WTC11 (cell line): Measurements from ENCODE around the gene COL26A1. TPM values are rescaled to one million over a fixed set of nuclear protein-coding genes. Genes with fewer than 3 reads are reported as not detected.

Experiments used
- ATAC-seq: fragments of 200-7000 bp; cut with Tn5 transposase; 2 replicates; pipeline ENCODE4 v1.10.0; 2021; ENCODE audit warnings: mild to moderate bottlenecking, moderate library complexity
- CTCF ChIA-PET: fragments of 300-600 bp; sonication (Branson Sonifier 250); formaldehyde crosslinking; loops from one replicate; lab custom pipeline; 2021; ENCODE audit warnings: antibody characterized with exemption; lab: Charles Lee
- POLR2A ChIA-PET: fragments of 350-600 bp; sonication (Branson Sonifier 250); formaldehyde crosslinking; loops from one replicate; lab custom pipeline; 2021; ENCODE audit warnings: antibody characterized with exemption; lab: Charles Lee
- DNase-seq: peaks from one replicate; pipeline ENCODE4 v3.0.0; 2021; ENCODE audit warnings: low spot score
- H3K27ac Mint-ChIP-seq: 2 replicates; pipeline ENCODE4 v1.8.0; 2021; ENCODE audit warnings: mixed read lengths
- H3K27me3 Mint-ChIP-seq: 2 replicates; pipeline ENCODE4 v1.8.0; 2021; ENCODE audit warnings: low read depth, mild to moderate bottlenecking, moderate library complexity, mixed read lengths
- H3K36me3 Mint-ChIP-seq: 2 replicates; pipeline ENCODE4 v1.8.0; 2021; ENCODE audit warnings: mixed read lengths
- H3K4me1 Mint-ChIP-seq: 2 replicates; pipeline ENCODE4 v1.8.0; 2022; ENCODE audit warnings: mixed read lengths
- H3K4me3 Mint-ChIP-seq: 2 replicates; pipeline ENCODE4 v1.8.0; 2021; ENCODE audit warnings: mild to moderate bottlenecking, moderate library complexity, mixed read lengths
- H3K9me3 Mint-ChIP-seq: 2 replicates; pipeline ENCODE4 v1.8.0; 2021; ENCODE audit warnings: mixed read lengths
- ARID4B ChIP-seq: sonication (generic); formaldehyde crosslinking; IDR thresholded peaks from 2 replicates; pipeline ENCODE4 v1.8.0; 2023; ENCODE audit warnings: missing genetic modification reagents, mild to moderate bottlenecking, borderline replicate concordance
- CREM ChIP-seq: sonication (generic); formaldehyde crosslinking; IDR thresholded peaks from 2 replicates; pipeline ENCODE4 v1.8.1; 2022; ENCODE audit warnings: mild to moderate bottlenecking, missing genetic modification reagents, moderate library complexity
- E2F5 ChIP-seq: sonication (generic); formaldehyde crosslinking; IDR thresholded peaks from 2 replicates; pipeline ENCODE4 v1.8.1; 2022; ENCODE audit warnings: mild to moderate bottlenecking, moderate library complexity, missing genetic modification reagents
- OVOL2 ChIP-seq: fragments of 250-450 bp; sonication (Bioruptor Pico); IDR thresholded peaks from 2 replicates; pipeline ENCODE4 v1.9.0; 2021; ENCODE audit warnings: mild to moderate bottlenecking, borderline replicate concordance
- PREB ChIP-seq: sonication (generic); formaldehyde crosslinking; IDR thresholded peaks from 2 replicates; pipeline ENCODE4 v1.8.1; 2022; ENCODE audit warnings: mild to moderate bottlenecking, missing genetic modification reagents, moderate library complexity, borderline replicate concordance
- SP1 ChIP-seq: sonication (generic); formaldehyde crosslinking; conservative IDR thresholded peaks from 2 replicates; pipeline ENCODE4 v1.8.1; 2022; ENCODE audit warnings: missing genetic modification reagents
- ZMAT4 ChIP-seq: fragments of 250-450 bp; sonication (Bioruptor Pico); IDR thresholded peaks from 2 replicates; pipeline ENCODE4 v1.9.0; 2021; ENCODE audit warnings: mild to moderate bottlenecking
- ZNF396 ChIP-seq: fragments of 250-450 bp; sonication (Bioruptor Pico); IDR thresholded peaks from 2 replicates; pipeline ENCODE4 v1.8.0; 2021; ENCODE audit warnings: mild to moderate bottlenecking, moderate library complexity, borderline replicate concordance
- ZNF512 ChIP-seq: sonication (generic); formaldehyde crosslinking; IDR thresholded peaks from 2 replicates; pipeline ENCODE4 v1.8.1; 2022; ENCODE audit warnings: missing genetic modification reagents, borderline replicate concordance
- total RNA-seq: library from RNA; stranded (reverse); gene quantifications from 3 replicates; pipeline ENCODE4 v1.2.3, GENCODE V29; 2021
- TF ChIP-seq, protein P1 (sequence below): sonication (generic); formaldehyde crosslinking; IDR thresholded peaks from 2 replicates; pipeline ENCODE4 v1.8.0; 2023; ENCODE audit warnings: mild to moderate bottlenecking, missing genetic modification reagents
- TF ChIP-seq, protein P2 (sequence below): fragments of 250-450 bp; sonication (Bioruptor Pico); IDR thresholded peaks from 2 replicates; pipeline ENCODE4 v1.8.0; 2021; ENCODE audit warnings: mild to moderate bottlenecking
- TF ChIP-seq, protein P3 (sequence below): sonication (generic); formaldehyde crosslinking; IDR thresholded peaks from 2 replicates; pipeline ENCODE4 v1.8.1; 2023; ENCODE audit warnings: mild to moderate bottlenecking, missing genetic modification reagents

COL26A1 gene
- total RNA-seq, 1 experiment from 2014 or later, result 64.4 TPM

DNA sequence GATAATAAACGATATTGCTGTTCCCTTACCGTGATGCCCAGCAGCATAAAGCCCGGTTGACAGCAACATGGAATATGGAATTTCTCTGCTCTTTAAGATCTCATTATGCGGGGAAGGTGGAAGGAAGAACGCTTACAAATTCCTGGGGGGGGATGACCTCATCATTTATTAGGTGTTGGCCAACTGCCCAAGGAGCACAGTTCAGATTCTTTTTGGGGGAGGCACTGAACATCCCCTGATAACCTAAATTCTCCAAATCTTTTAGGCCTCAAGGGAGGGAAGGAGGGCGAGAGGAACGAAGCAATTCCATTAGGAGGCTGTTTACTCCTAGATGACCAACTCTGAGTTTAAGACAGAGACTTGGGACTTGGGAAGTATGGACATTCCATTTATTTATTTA is 5.2 kb upstream of the COL26A1 start:
- Mint-ChIP-seq H3K36me3 (peaks cover 4% of the 10 kb centered on the region; the same call in 1 of the 2 replicates), H3K27me3 (peaks cover 6% of the 10 kb centered on the region; the same call in 1 of the 2 replicates), H3K4me1 (peaks cover 6% of the 10 kb centered on the region), H3K27ac (no peak overlapping the region), H3K4me3 (no peak overlapping the region), H3K9me3 (no peaks in the 10 kb centered on the region)
- ChIA-PET POLR2A (no interaction called here), CTCF (no interaction called here)
- TF ChIP-seq ZNF396 (CRISPR knock-in tag) (no peak), E2F5 (no peak), ARID4B (CRISPR knock-in tag) (no peak)
- DNase-seq, result no peak
- ATAC-seq, result no peak

GRCh38 chr7:101363196-101363733 is 590 bp downstream of the COL26A1 start:
- ChIA-PET CTCF (interaction anchor here (0.6 to 4.2 kb wide), 20 partner anchors 8 to 1509 kb away, joined by 3 to 55 read pairs (median 4); partner anchors contain the start of genes IFT22, PLOD3 and ZNHIT1), POLR2A (interaction anchor here (0.5 to 1.5 kb wide), 6 partner anchors 27 to 147 kb away, joined by 3 to 6 read pairs (median 4); partner anchors contain the start of gene IFT22)
- Mint-ChIP-seq H3K4me1 (peaks cover 24% of the 10 kb centered on the region), H3K36me3 (peaks cover 12% of the 10 kb centered on the region), H3K4me3 (peak overlapping the region; percentile 87), H3K27ac (no peak overlapping the region), H3K9me3 (peaks cover 10% of the 10 kb centered on the region), H3K27me3 (peaks cover 6% of the 10 kb centered on the region; the same call in 1 of the 2 replicates)
- DNase-seq, result no peak
- ATAC-seq, result no peak; the same call in 1 of the 2 replicates
- TF ChIP-seq OVOL2 (no peak), ARID4B (CRISPR knock-in tag) (no peak), ZNF512 (CRISPR knock-in tag) (no peak), ZMAT4 (no peak), CREM (no peak), PREB (CRISPR knock-in tag) (no peak), SP1 (CRISPR knock-in tag) (no peak)
- TF ChIP-seq, protein P1, sequence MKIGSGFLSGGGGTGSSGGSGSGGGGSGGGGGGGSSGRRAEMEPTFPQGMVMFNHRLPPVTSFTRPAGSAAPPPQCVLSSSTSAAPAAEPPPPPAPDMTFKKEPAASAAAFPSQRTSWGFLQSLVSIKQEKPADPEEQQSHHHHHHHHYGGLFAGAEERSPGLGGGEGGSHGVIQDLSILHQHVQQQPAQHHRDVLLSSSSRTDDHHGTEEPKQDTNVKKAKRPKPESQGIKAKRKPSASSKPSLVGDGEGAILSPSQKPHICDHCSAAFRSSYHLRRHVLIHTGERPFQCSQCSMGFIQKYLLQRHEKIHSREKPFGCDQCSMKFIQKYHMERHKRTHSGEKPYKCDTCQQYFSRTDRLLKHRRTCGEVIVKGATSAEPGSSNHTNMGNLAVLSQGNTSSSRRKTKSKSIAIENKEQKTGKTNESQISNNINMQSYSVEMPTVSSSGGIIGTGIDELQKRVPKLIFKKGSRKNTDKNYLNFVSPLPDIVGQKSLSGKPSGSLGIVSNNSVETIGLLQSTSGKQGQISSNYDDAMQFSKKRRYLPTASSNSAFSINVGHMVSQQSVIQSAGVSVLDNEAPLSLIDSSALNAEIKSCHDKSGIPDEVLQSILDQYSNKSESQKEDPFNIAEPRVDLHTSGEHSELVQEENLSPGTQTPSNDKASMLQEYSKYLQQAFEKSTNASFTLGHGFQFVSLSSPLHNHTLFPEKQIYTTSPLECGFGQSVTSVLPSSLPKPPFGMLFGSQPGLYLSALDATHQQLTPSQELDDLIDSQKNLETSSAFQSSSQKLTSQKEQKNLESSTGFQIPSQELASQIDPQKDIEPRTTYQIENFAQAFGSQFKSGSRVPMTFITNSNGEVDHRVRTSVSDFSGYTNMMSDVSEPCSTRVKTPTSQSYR (CRISPR knock-in tag), result no peak
- TF ChIP-seq, protein P2, sequence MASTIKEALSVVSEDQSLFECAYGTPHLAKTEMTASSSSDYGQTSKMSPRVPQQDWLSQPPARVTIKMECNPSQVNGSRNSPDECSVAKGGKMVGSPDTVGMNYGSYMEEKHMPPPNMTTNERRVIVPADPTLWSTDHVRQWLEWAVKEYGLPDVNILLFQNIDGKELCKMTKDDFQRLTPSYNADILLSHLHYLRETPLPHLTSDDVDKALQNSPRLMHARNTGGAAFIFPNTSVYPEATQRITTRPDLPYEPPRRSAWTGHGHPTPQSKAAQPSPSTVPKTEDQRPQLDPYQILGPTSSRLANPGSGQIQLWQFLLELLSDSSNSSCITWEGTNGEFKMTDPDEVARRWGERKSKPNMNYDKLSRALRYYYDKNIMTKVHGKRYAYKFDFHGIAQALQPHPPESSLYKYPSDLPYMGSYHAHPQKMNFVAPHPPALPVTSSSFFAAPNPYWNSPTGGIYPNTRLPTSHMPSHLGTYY, result no peak
- TF ChIP-seq, protein P3, sequence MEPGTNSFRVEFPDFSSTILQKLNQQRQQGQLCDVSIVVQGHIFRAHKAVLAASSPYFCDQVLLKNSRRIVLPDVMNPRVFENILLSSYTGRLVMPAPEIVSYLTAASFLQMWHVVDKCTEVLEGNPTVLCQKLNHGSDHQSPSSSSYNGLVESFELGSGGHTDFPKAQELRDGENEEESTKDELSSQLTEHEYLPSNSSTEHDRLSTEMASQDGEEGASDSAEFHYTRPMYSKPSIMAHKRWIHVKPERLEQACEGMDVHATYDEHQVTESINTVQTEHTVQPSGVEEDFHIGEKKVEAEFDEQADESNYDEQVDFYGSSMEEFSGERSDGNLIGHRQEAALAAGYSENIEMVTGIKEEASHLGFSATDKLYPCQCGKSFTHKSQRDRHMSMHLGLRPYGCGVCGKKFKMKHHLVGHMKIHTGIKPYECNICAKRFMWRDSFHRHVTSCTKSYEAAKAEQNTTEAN (CRISPR knock-in tag), result no peak
